B cell (primary cell): ENCODE results near the gene PCK2. TPM values are rescaled to one million over a fixed set of nuclear protein-coding genes. Genes with fewer than 3 reads are reported as not detected.

Experiments
- ATAC-seq: fragments of 200-7000 bp; cut with Tn5 transposase; one replicate; pipeline ENCODE4 v1.10.0; 2021; ENCODE audit warnings: low read depth, mild to moderate bottlenecking, moderate number of reproducible peaks, moderate library complexity
- CTCF ChIA-PET: fragments of 350-600 bp; sonication (Branson Sonifier 250); formaldehyde crosslinking; loops from one replicate; lab custom pipeline; 2021; ENCODE audit warnings: antibody characterized with exemption, inconsistent platforms; lab: Charles Lee
- POLR2A ChIA-PET: fragments of 350-600 bp; sonication (Branson Sonifier 250); formaldehyde crosslinking; loops from one replicate; lab custom pipeline; 2021; ENCODE audit warnings: antibody characterized with exemption; lab: Charles Lee
- DNase-seq: peaks from one replicate; pipeline ENCODE4 v3.0.0; 2013
- H2AFZ ChIP-seq: 2 replicates; pipeline ENCODE4 v1.6.1; 2012; ENCODE audit warnings: mild to moderate bottlenecking, low read depth, low read length; ENCODE audit not compliant: insufficient read depth, poor library complexity, severe bottlenecking
- H3K27ac ChIP-seq, 2 donors: 1 replicate in 1 of 2; 2 replicates in 1 of 2; pipeline ENCODE4 v1.5.1; 2012 to 2013; ENCODE audit warnings: low read length in 2 of 2, mild to moderate bottlenecking in 2 of 2, moderate library complexity in 1 of 2
- H3K27me3 ChIP-seq, 4 experiments: fragments of 200-600 bp in 1 of 4; sonication (generic) in 1 of 4; replicated peaks in 1 of 4; 1 replicate in 2 of 4; 2 replicates in 2 of 4; pipeline versions ENCODE4 v1.6.1 to v1.7.0; 2013 to 2016; ENCODE audit warnings: low read length in 3 of 4, mild to moderate bottlenecking in 2 of 4, mixed read lengths in 1 of 4, moderate library complexity in 1 of 4; ENCODE audit not compliant: insufficient read depth in 4 of 4, control insufficient read depth in 3 of 4; ENCODE audit errors: control extremely low read depth in 1 of 4
- H3K36me3 ChIP-seq, 2 experiments: replicated peaks in 1 of 2; 1 replicate in 1 of 2; 2 replicates in 1 of 2; pipeline versions ENCODE4 v1.6.1 to v1.7.1; 2013; ENCODE audit warnings: low read length in 1 of 2; ENCODE audit not compliant: insufficient read depth in 2 of 2, control insufficient read depth in 1 of 2; ENCODE audit errors: control extremely low read depth in 1 of 2, extremely low read depth in 1 of 2
- H3K4me1 ChIP-seq, 2 donors: fragments of 200-600 bp in 1 of 2; sonication (generic) in 1 of 2; 1 replicate in 1 of 2; 2 replicates in 1 of 2; pipeline versions ENCODE4 v1.5.1 to v1.6.1; 2013 to 2017; ENCODE audit warnings: low read length in 2 of 2; ENCODE audit not compliant: control insufficient read depth in 2 of 2, insufficient read depth in 2 of 2
- H3K4me2 ChIP-seq: replicated peaks from 2 replicates; pipeline ENCODE3; 2012; ENCODE audit warnings: mild to moderate bottlenecking, low read depth, low read length; ENCODE audit not compliant: poor library complexity, severe bottlenecking
- H3K4me3 ChIP-seq, 5 experiments: fragments of 200-600 bp in 1 of 5; sonication (generic) in 1 of 5; 1 replicate in 3 of 5; 2 replicates in 2 of 5; pipeline versions ENCODE4 v1.5.1 to v1.7.0; 2011 to 2016; ENCODE audit warnings: low read length in 4 of 5, mild to moderate bottlenecking in 4 of 5, low read depth in 2 of 5, control low read depth in 1 of 5, moderate library complexity in 1 of 5; ENCODE audit not compliant: insufficient read depth in 1 of 5; ENCODE audit errors: control extremely low read depth in 1 of 5, extremely low read depth in 1 of 5
- H3K79me2 ChIP-seq: fragments of 200-600 bp; sonication (generic); one replicate; pipeline ENCODE4 v1.6.0; 2016; ENCODE audit warnings: low read length; ENCODE audit not compliant: control insufficient read depth, insufficient read depth
- H3K9ac ChIP-seq: fragments of 200-600 bp; sonication (generic); 2 replicates; pipeline ENCODE4 v1.6.1; 2017; ENCODE audit warnings: mild to moderate bottlenecking, low read length, moderate library complexity
- H3K9me3 ChIP-seq, 3 donors: one replicate each; pipeline versions ENCODE4 v1.6.1 to v1.7.1; 2013; ENCODE audit warnings: low read length in 2 of 3; ENCODE audit not compliant: control insufficient read depth in 2 of 3, insufficient read depth in 1 of 3; ENCODE audit errors: control extremely low read depth in 1 of 3
- H4K20me1 ChIP-seq: 2 replicates; pipeline ENCODE4 v1.6.0; 2012; ENCODE audit warnings: mild to moderate bottlenecking, low read length; ENCODE audit not compliant: insufficient read depth, control insufficient read depth, poor library complexity, severe bottlenecking
- H3K27ac Mint-ChIP-seq: one replicate; pipeline ENCODE4 v1.8.0; 2021; ENCODE audit warnings: mixed read lengths
- H3K27me3 Mint-ChIP-seq: one replicate; pipeline ENCODE4 v1.8.0; 2021; ENCODE audit warnings: mixed read lengths
- H3K4me1 Mint-ChIP-seq: one replicate; pipeline ENCODE4 v1.8.0; 2021; ENCODE audit warnings: mixed read lengths
- H3K4me3 Mint-ChIP-seq: one replicate; pipeline ENCODE4 v1.8.0; 2021; ENCODE audit warnings: mixed read lengths
- H3K9me3 Mint-ChIP-seq: one replicate; pipeline ENCODE4 v1.8.0; 2022; ENCODE audit warnings: mixed read lengths; ENCODE audit not compliant: insufficient read depth
- CTCF ChIP-seq: fragments of 200-600 bp; IDR thresholded peaks from one replicate; pipeline ENCODE4 v1.8.0; 2022; ENCODE audit warnings: antibody characterized with exemption, mild to moderate bottlenecking
- EZH2 ChIP-seq: IDR thresholded peaks from 2 replicates; pipeline ENCODE4 v1.6.1; 2012; ENCODE audit warnings: borderline replicate concordance, low read depth, mild to moderate bottlenecking, moderate library complexity, low read length; ENCODE audit not compliant: insufficient read depth, poor library complexity, severe bottlenecking
- WGBS: methylation state at CpG from one replicate; pipeline ENCODE4 v1.1.5; 2013; ENCODE audit warnings: missing lambda C conversion rate; ENCODE audit not compliant: insufficient coverage; 5-methylcytosine and 5-hydroxymethylcytosine counted together
- intact Hi-C: fragments of 100-400 bp; cut with micrococcal nuclease; formaldehyde crosslinking; loops from one replicate; pipeline ENCODE4 v1.10.0; 2022
- polyA plus RNA-seq: library from polyadenylated mRNA; depleted of rRNA; stranded (reverse); fragments of >200 nt; gene quantifications from 2 replicates; pipeline ENCODE4 v1.2.3, GENCODE V29; 2012
- total RNA-seq, 2 donors: library from RNA; stranded (reverse); fragments of 120-200 nt in 1 of 2; gene quantifications; 1 replicate in 1 of 2; 2 replicates in 1 of 2; pipeline versions ENCODE4 v1.2.3 to v1.2.4, GENCODE V29; 2013 to 2022

The PCK2 gene
- total and polyA plus RNA-seq, 2 donors (not counting 1 experiment from before 2014, with no cell fraction given): 40.4 to 58.4 TPM

- 100% methylated on average over 1 of the region's 5 CpGs for WGBS
- H3K9ac ChIP-seq: no peak overlapping the region
- intact Hi-C loops: loop anchor here (1.0 to 10.0 kb wide), 4 partner anchors 14 to 124 kb away; partner anchors contain the start of genes DHRS4L2, IRF9 and PCK2
- peak overlapping the region; percentile 54 for H2AFZ ChIP-seq
- DNase-seq (no peak), ATAC-seq (peak; percentile 14)
- H3K4me2 ChIP-seq: peak overlapping the region; percentile 16
- TF ChIP-seq CTCF (no peak), EZH2 (no peak)
- no peaks in the 10 kb centered on the region for H4K20me1 ChIP-seq
- H3K9me3 Mint-ChIP-seq: no peaks in the 10 kb centered on the region
- H3K4me1 ChIP-seq: peaks cover 10 to 13% of the 10 kb centered on the region in 2 donors
- H3K27ac Mint-ChIP-seq: peak overlapping the region; percentile 95
- H3K4me3 Mint-ChIP-seq: no peak overlapping the region
- H3K36me3 ChIP-seq: peaks cover 0 to 12% of the 10 kb centered on the region in 2 experiments
- no peak overlapping the region for H3K4me3 ChIP-seq
- POLR2A ChIA-PET: interaction anchor here (0.6 to 4.1 kb wide), 5 partner anchors 14 to 122 kb away, joined by 3 to 23 read pairs (median 4); partner anchors contain the start of genes IRF9 and PCK2
- H3K27me3 ChIP-seq: no peaks in the 10 kb centered on the region
- peaks cover 29% of the 10 kb centered on the region for H3K79me2 ChIP-seq
- CTCF ChIA-PET: interaction anchor here (0.6 to 11.7 kb wide), 45 partner anchors 8 to 630 kb away, joined by 3 to 292 read pairs (median 5); partner anchors contain the start of genes CARMIL3, CPNE6, IRF9 and PCK2
- H3K4me1 Mint-ChIP-seq: peaks cover 11% of the 10 kb centered on the region
- peak overlapping the region; percentile 44 to 68 for H3K27ac ChIP-seq
- no peaks in the 10 kb centered on the region for H3K27me3 Mint-ChIP-seq
- no peaks in the 10 kb centered on the region for H3K9me3 ChIP-seq
These were observed 14.3 kb downstream of the PCK2 start for GRCh38 chr14:24108336-24108874.

GRCh38 chr14:24110060-24110459, 15.9 kb downstream of the PCK2 start:
- CTCF ChIA-PET: interaction anchor here (0.7 to 11.7 kb wide), 28 partner anchors 9 to 478 kb away, joined by 3 to 292 read pairs (median 5); partner anchors contain the start of genes CARMIL3, DHRS1, IRF9 and NOP9
- peaks cover 11 to 17% of the 10 kb centered on the region in 2 donors for H3K4me1 ChIP-seq
- H3K4me3 ChIP-seq: no peak overlapping the region
- H3K36me3 ChIP-seq: no peaks in the 10 kb centered on the region
- no peak overlapping the region for H2AFZ ChIP-seq
- Mint-ChIP-seq H3K27me3 (no peaks in the 10 kb centered on the region), H3K4me1 (peaks cover 14% of the 10 kb centered on the region), H3K4me3 (no peak overlapping the region), H3K9me3 (no peaks in the 10 kb centered on the region), H3K27ac (no peak overlapping the region)
- TF ChIP-seq CTCF (no peak), EZH2 (no peak)
- WGBS: 96% methylated on average over 6 of the region's 9 CpGs
- peaks cover 28% of the 10 kb centered on the region for H3K79me2 ChIP-seq
- H4K20me1 ChIP-seq: no peaks in the 10 kb centered on the region
- H3K4me2 ChIP-seq: no peak overlapping the region
- intact Hi-C loops: loop anchor here (10.0 kb wide), 1 partner anchor 555 kb away; the partner anchor contains the start of genes THTPA and ZFHX2
- H3K27ac ChIP-seq: no peak overlapping the region
- no peak for DNase-seq
- no peaks in the 10 kb centered on the region for H3K27me3 ChIP-seq
- H3K9me3 ChIP-seq: no peaks in the 10 kb centered on the region
- H3K9ac ChIP-seq: no peak overlapping the region
- POLR2A ChIA-PET: interaction anchor here (0.7 to 4.1 kb wide), 3 partner anchors 15 to 26 kb away, joined by 3 to 23 read pairs (median 3); partner anchors contain the start of genes PCK2 and PSME1
- no peak for ATAC-seq
